CD14-positive monocyte (primary cell): ENCODE results near the gene HOXB13. TPM values are rescaled to one million over a fixed set of nuclear protein-coding genes. Genes with fewer than 3 reads are reported as not detected.

Experiments
- DNase-seq, 3 donors: peaks; one replicate each; pipeline ENCODE4 v3.0.0-alpha.2; 2011 to 2022
- H2AFZ ChIP-seq: 2 replicates; pipeline ENCODE4 v1.6.0; 2012; ENCODE audit warnings: mild to moderate bottlenecking, low read depth, low read length, inconsistent platforms; ENCODE audit not compliant: insufficient read depth, poor library complexity, severe bottlenecking
- H3K27ac ChIP-seq, 2 donors: 1 replicate in 1 of 2; 2 replicates in 1 of 2; pipeline ENCODE4 v1.5.1; 2012 to 2013; ENCODE audit warnings: low read length in 2 of 2, control low read depth in 1 of 2, inconsistent platforms in 1 of 2, low read depth in 1 of 2, mild to moderate bottlenecking in 1 of 2
- H3K27me3 ChIP-seq, 2 donors: one replicate each; pipeline versions ENCODE4 v1.6.0 to v1.6.1; 2011 to 2013; ENCODE audit warnings: low read length in 2 of 2; ENCODE audit not compliant: control insufficient read depth in 2 of 2, insufficient read depth in 2 of 2
- H3K36me3 ChIP-seq, 2 donors: replicated peaks in 1 of 2; 1 replicate in 1 of 2; 2 replicates in 1 of 2; pipeline versions ENCODE4 v1.5.1 to v1.6.1; 2012 to 2013; ENCODE audit warnings: low read length in 2 of 2, control low read depth in 1 of 2, inconsistent platforms in 1 of 2, mild to moderate bottlenecking in 1 of 2; ENCODE audit not compliant: insufficient read depth in 2 of 2, control insufficient read depth in 1 of 2
- H3K4me1 ChIP-seq, 2 donors: 1 replicate in 1 of 2; 2 replicates in 1 of 2; pipeline versions ENCODE4 v1.5.1 to v1.6.1; 2012 to 2013; ENCODE audit warnings: low read length in 2 of 2, control low read depth in 1 of 2, inconsistent platforms in 1 of 2, mild to moderate bottlenecking in 1 of 2, moderate library complexity in 1 of 2; ENCODE audit not compliant: insufficient read depth in 2 of 2, control insufficient read depth in 1 of 2
- H3K4me2 ChIP-seq: replicated peaks from 2 replicates; pipeline ENCODE3; 2012; ENCODE audit warnings: low read length, moderate library complexity, mild to moderate bottlenecking; ENCODE audit not compliant: poor library complexity, severe bottlenecking; ENCODE audit errors: extremely low read depth
- H3K4me3 ChIP-seq, 3 experiments: fragments of 200-600 bp in 1 of 3; sonication (generic) in 1 of 3; replicated peaks in 1 of 3; 1 replicate in 2 of 3; 2 replicates in 1 of 3; pipeline ENCODE4 v1.5.1; 2011 to 2013; ENCODE audit warnings: low read length in 3 of 3, mild to moderate bottlenecking in 3 of 3, control low read depth in 2 of 3, low read depth in 2 of 3, inconsistent platforms in 1 of 3, moderate library complexity in 1 of 3
- H3K79me2 ChIP-seq: 2 replicates; pipeline ENCODE4 v1.6.0; 2012; ENCODE audit warnings: mild to moderate bottlenecking, control low read depth, inconsistent platforms, low read length, moderate library complexity; ENCODE audit not compliant: insufficient read depth
- H3K9ac ChIP-seq: 2 replicates; pipeline ENCODE4 v1.6.0; 2017; ENCODE audit warnings: low read length, mild to moderate bottlenecking; ENCODE audit not compliant: insufficient read depth, poor library complexity, severe bottlenecking
- H3K9me3 ChIP-seq, 2 donors: replicated peaks in 1 of 2; 1 replicate in 1 of 2; 2 replicates in 1 of 2; pipeline versions ENCODE4 v1.5.1 to v1.6.1; 2012 to 2013; ENCODE audit warnings: low read length in 2 of 2, control low read depth in 1 of 2; ENCODE audit not compliant: control insufficient read depth in 1 of 2, insufficient read depth in 1 of 2
- H4K20me1 ChIP-seq: 2 replicates; pipeline ENCODE4 v1.6.0; 2012; ENCODE audit warnings: mild to moderate bottlenecking, low read length, control low read depth, moderate library complexity; ENCODE audit not compliant: insufficient read depth
- H3K27ac Mint-ChIP-seq, 7 donors: one replicate each; pipeline ENCODE4 v1.8.0; 2020; ENCODE audit warnings: mild to moderate bottlenecking in 7 of 7, mixed read lengths in 7 of 7, moderate library complexity in 6 of 7, inconsistent platforms in 2 of 7
- H3K27me3 Mint-ChIP-seq, 3 donors: one replicate each; pipeline ENCODE4 v1.8.0; 2021 to 2022; ENCODE audit warnings: low read depth in 3 of 3, mild to moderate bottlenecking in 3 of 3, mixed read lengths in 3 of 3, moderate library complexity in 3 of 3, inconsistent platforms in 1 of 3
- H3K36me3 Mint-ChIP-seq, 2 donors: one replicate each; pipeline ENCODE4 v1.8.0; 2020; ENCODE audit warnings: mixed read lengths in 2 of 2, inconsistent platforms in 1 of 2, mild to moderate bottlenecking in 1 of 2
- H3K4me1 Mint-ChIP-seq: one replicate; pipeline ENCODE4 v1.8.0; 2020; ENCODE audit warnings: mild to moderate bottlenecking, mixed read lengths
- H3K4me3 Mint-ChIP-seq, 2 donors: one replicate each; pipeline ENCODE4 v1.8.0; 2020; ENCODE audit warnings: mild to moderate bottlenecking in 2 of 2, mixed read lengths in 2 of 2, moderate library complexity in 1 of 2
- H3K9me3 Mint-ChIP-seq, 7 donors: one replicate each; pipeline ENCODE4 v1.8.0; 2020 to 2022; ENCODE audit warnings: mixed read lengths in 7 of 7, mild to moderate bottlenecking in 6 of 7, moderate library complexity in 6 of 7, inconsistent platforms in 2 of 7
- WGBS: methylation state at CpG from one replicate; pipeline ENCODE4 v1.1.5; 2013; ENCODE audit warnings: missing lambda C conversion rate; ENCODE audit not compliant: insufficient coverage; 5-methylcytosine and 5-hydroxymethylcytosine counted together
- intact Hi-C, 2 donors: fragments of 100-400 bp; cut with micrococcal nuclease; formaldehyde crosslinking; loops; one replicate each; pipeline versions ENCODE4 v1.15.0 to v1.15.1; 2023
- polyA plus RNA-seq, 3 donors: library from polyadenylated mRNA; depleted of rRNA in 1 of 3; unstranded in 2 of 3; stranded (reverse) in 1 of 3; fragments of 300-500 nt in 2 of 3; fragments of >200 nt in 1 of 3; fragmentation: Illumina TruSeq in 2 of 3; gene quantifications; 1 replicate in 2 of 3; 2 replicates in 1 of 3; pipeline ENCODE4 v1.2.3, GENCODE V29; 2012 to 2021
- TF ChIP-seq, protein P1 (sequence below): fragments of 200-600 bp; IDR thresholded peaks from one replicate; pipeline ENCODE4 v1.8.0; 2022; ENCODE audit warnings: antibody characterized with exemption, mild to moderate bottlenecking

The HOXB13 gene
- polyA plus RNA-seq, 3 donors, result not detected

DNA sequence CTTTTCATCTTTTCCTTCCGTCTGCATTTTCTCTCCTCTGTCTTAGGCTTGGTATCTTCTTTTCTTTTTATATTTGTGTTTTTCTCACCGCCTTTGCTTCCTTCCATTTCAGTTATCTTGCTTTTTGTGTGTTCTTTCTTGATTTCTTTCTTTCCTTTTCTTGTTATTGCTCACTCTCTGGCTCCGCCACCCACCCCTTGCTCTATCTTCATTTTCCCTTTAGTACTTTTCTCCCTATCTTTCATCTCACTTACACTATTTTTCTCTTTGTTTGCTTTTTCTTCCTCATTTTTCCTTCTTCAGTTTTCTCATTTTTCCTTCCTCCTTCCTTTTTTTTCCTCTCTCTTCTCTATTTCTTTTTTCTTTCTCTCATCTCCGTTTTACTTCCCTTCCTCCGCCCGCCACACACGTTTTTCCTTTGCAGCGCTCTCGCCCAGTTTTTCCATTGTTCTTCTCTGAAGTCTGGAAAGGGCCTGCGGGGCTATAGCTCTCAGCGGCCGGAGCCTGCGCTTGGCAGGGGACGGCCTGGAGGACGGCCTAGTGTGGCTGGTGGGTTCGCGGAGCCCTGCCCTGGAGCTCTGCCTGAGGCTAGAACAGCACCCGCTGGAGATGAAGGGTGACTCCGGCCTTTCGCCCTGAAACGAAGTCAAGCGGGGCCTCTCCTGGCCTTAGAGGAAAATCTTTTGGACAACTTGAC, 5.2 kb upstream of the HOXB13 start:
- H3K4me1 Mint-ChIP-seq, result peaks cover 13% of the 10 kb centered on the region
- no peak overlapping the region for H3K27ac Mint-ChIP-seq
- H3K9ac ChIP-seq, result no peak overlapping the region
- TF ChIP-seq, protein P1, sequence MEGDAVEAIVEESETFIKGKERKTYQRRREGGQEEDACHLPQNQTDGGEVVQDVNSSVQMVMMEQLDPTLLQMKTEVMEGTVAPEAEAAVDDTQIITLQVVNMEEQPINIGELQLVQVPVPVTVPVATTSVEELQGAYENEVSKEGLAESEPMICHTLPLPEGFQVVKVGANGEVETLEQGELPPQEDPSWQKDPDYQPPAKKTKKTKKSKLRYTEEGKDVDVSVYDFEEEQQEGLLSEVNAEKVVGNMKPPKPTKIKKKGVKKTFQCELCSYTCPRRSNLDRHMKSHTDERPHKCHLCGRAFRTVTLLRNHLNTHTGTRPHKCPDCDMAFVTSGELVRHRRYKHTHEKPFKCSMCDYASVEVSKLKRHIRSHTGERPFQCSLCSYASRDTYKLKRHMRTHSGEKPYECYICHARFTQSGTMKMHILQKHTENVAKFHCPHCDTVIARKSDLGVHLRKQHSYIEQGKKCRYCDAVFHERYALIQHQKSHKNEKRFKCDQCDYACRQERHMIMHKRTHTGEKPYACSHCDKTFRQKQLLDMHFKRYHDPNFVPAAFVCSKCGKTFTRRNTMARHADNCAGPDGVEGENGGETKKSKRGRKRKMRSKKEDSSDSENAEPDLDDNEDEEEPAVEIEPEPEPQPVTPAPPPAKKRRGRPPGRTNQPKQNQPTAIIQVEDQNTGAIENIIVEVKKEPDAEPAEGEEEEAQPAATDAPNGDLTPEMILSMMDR, result no peak
- H3K27me3 Mint-ChIP-seq, result peaks cover 96 to 99% (median 98%) of the 10 kb centered on the region in 3 donors
- H2AFZ ChIP-seq, result no peak overlapping the region
- no peaks in the 10 kb centered on the region for H3K36me3 ChIP-seq
- 15% methylated on average over 16 of the region's 22 CpGs for WGBS
- H3K4me3 Mint-ChIP-seq, result peak overlapping the region in 1 of 2 donors; percentile 85
- intact Hi-C loops, result loop anchor here in 1 of 2 donors (5.0 kb wide), 1 partner anchor 144 kb away; no protein-coding TSS in a partner anchor
- peaks cover 95 to 99% of the 10 kb centered on the region in 2 donors for H3K27me3 ChIP-seq
- H3K27ac ChIP-seq, result no peak overlapping the region
- H3K4me2 ChIP-seq, result no peak overlapping the region
- H3K4me3 ChIP-seq, result no peak overlapping the region
- peaks cover 2 to 11% of the 10 kb centered on the region in 2 donors for H3K36me3 Mint-ChIP-seq
- DNase-seq, result no peak
- H4K20me1 ChIP-seq, result no peaks in the 10 kb centered on the region
- no peaks in the 10 kb centered on the region for H3K79me2 ChIP-seq
- peaks cover 0 to 22% (median 8%) of the 10 kb centered on the region in 7 donors for H3K9me3 Mint-ChIP-seq
- peaks cover 3 to 46% of the 10 kb centered on the region in 2 donors for H3K9me3 ChIP-seq
- H3K4me1 ChIP-seq, result no peaks in the 10 kb centered on the region

DNA sequence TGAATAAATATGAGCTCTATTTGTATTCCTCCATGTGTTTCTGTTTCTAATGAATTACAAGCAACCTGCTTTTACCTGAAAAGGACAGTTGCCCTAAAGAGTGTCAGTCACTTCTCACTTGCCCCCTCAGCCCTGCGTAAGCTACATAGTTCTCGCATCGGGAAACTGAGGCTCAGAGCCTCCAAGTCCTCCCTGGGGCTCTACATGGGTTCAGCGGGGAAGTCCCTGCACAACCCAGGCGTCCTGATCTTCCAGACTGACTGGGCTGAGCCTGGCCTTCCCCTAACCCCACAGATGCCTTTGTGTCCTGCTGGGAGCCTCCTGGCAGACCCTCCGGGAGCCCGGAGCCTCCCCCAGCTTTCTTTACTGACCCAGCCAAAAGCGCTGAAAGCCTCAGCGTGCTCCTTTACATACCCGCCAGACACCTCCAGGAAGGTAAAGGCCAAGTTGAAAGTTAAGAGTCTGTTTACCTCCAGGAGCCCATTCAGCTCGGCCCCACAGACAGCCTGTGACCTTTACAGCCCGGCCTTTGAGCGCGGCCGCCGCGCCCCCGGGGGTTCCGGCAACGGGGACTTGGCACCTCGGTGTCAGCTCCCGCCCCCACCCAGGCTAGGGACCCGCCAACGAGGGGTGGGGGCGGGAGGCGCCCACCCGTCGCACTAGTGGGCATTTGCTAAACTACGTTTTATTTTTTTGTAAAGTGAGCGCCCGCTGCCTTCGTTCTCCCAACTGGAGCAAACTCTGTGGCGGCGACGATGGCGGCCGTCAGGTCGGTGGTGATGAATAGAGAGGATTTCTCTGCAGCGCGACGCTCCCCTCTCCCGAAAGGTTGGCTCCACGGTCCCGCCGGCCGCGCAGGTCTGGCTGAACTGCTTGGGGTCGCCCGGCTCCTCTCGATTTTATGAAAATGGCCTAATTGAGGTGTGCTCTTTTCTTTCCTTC, 4.4 kb upstream of the HOXB13 start:
- H3K27ac Mint-ChIP-seq, result no peak overlapping the region
- no peak overlapping the region for H3K4me3 ChIP-seq
- H3K9ac ChIP-seq, result no peak overlapping the region
- H3K36me3 ChIP-seq, result no peaks in the 10 kb centered on the region
- no peak for DNase-seq
- peak overlapping the region in 1 of 2 donors; percentile 85 for H3K4me3 Mint-ChIP-seq
- peaks cover 94 to 99% of the 10 kb centered on the region in 2 donors for H3K27me3 ChIP-seq
- intact Hi-C loops, result loop anchor here in 1 of 2 donors (5.0 kb wide), 1 partner anchor 144 kb away; no protein-coding TSS in a partner anchor
- TF ChIP-seq, protein P1, result no peak
- peaks cover 96 to 99% (median 98%) of the 10 kb centered on the region in 3 donors for H3K27me3 Mint-ChIP-seq
- H2AFZ ChIP-seq, result no peak overlapping the region
- H3K4me2 ChIP-seq, result no peak overlapping the region
- no peaks in the 10 kb centered on the region for H4K20me1 ChIP-seq
- no peak overlapping the region for H3K27ac ChIP-seq
- peaks cover 2 to 11% of the 10 kb centered on the region in 2 donors for H3K36me3 Mint-ChIP-seq
- H3K4me1 Mint-ChIP-seq, result peaks cover 15% of the 10 kb centered on the region
- H3K9me3 ChIP-seq, result peaks cover 5 to 51% of the 10 kb centered on the region in 2 donors
- WGBS, result 3% methylated on average over 37 of the region's 50 CpGs
- H3K4me1 ChIP-seq, result peaks cover 0 to 3% of the 10 kb centered on the region in 2 donors
- peaks cover 0 to 22% (median 8%) of the 10 kb centered on the region in 7 donors for H3K9me3 Mint-ChIP-seq
- no peaks in the 10 kb centered on the region for H3K79me2 ChIP-seq
